ENCODE measurements around the gene POLR3A. TPM values are rescaled to one million over a fixed set of nuclear protein-coding genes. Genes with fewer than 3 reads are reported as not detected.
A peak's percentile ranks its signal among the peaks of the same experiment; 100 is the strongest.

POLR3A gene
- total RNA-seq, 4 donors from 2014 or later = 10.0 to 19.4 (median 14.6) TPM

- intact Hi-C loops (cut with DNase I; ENCODE audit: low total_unique reads) = no loop called here
- Histone ChIP-seq H3K27me3 (no peaks in the 10 kb centered on the region), H3K27ac (no peak overlapping the region), H3K4me3 (no peak overlapping the region), H3K9me3 (no peaks in the 10 kb centered on the region), H3K36me3 (no peaks in the 10 kb centered on the region), H3K4me1 (peaks cover 9 to 13% of the 10 kb centered on the region in 2 donors)
- TF ChIP-seq POLR2A (IDR thresholded peaks at IDR 0.05) (no peak), CTCF (IDR thresholded peaks at IDR 0.05) (no peak)
- DNase-seq = no peak
These were observed 8.8 kb upstream of the POLR3A start for GRCh38 chr10:78038105-78038504.

GRCh38 chr10:78035933-78036583, 6.7 kb upstream of the POLR3A start:
- no peak for TF ChIP-seq CTCF (IDR thresholded peaks at IDR 0.05)
- no peak for TF ChIP-seq POLR2A (IDR thresholded peaks at IDR 0.05)
- Histone ChIP-seq H3K4me3 (no peak overlapping the region), H3K27ac (peak overlapping the region in 1 of 2 donors; percentile 13), H3K36me3 (no peaks in the 10 kb centered on the region), H3K27me3 (no peaks in the 10 kb centered on the region), H3K9me3 (no peaks in the 10 kb centered on the region), H3K4me1 (peaks cover 13% of the 10 kb centered on the region in 2 donors)
- intact Hi-C loops (cut with DNase I; ENCODE audit: low total_unique reads) = no loop called here
- DNase-seq = no peak

GRCh38 chr10:78035437-78035836, 6.1 kb upstream of the POLR3A start:
- no peaks in the 10 kb centered on the region for H3K27me3 ChIP-seq
- intact Hi-C loops (cut with DNase I; ENCODE audit: low total_unique reads) = no loop called here
- H3K4me3 ChIP-seq = no peak overlapping the region
- no peaks in the 10 kb centered on the region for H3K36me3 ChIP-seq
- DNase-seq = no peak
- no peaks in the 10 kb centered on the region for H3K9me3 ChIP-seq
- peak overlapping the region in 1 of 2 donors; percentile 13 for H3K27ac ChIP-seq
- TF ChIP-seq CTCF (IDR thresholded peaks at IDR 0.05) (no peak), POLR2A (IDR thresholded peaks at IDR 0.05) (no peak)
- H3K4me1 ChIP-seq = peaks cover 13% of the 10 kb centered on the region in 2 donors

- H3K27me3 ChIP-seq = no peaks in the 10 kb centered on the region
- DNase-seq = no peak
- H3K36me3 ChIP-seq = no peaks in the 10 kb centered on the region
- intact Hi-C loops (cut with DNase I; ENCODE audit: low total_unique reads) = no loop called here
- peaks cover 13% of the 10 kb centered on the region in 2 donors for H3K4me1 ChIP-seq
- no peaks in the 10 kb centered on the region for H3K9me3 ChIP-seq
- peak overlapping the region; percentile 74 to 84 for H3K27ac ChIP-seq
- TF ChIP-seq POLR2A (IDR thresholded peaks at IDR 0.05) (no peak), CTCF (IDR thresholded peaks at IDR 0.05) (no peak)
- H3K4me3 ChIP-seq = no peak overlapping the region
These were observed 5.7 kb upstream of the POLR3A start for GRCh38 chr10:78035025-78035424.

GRCh38 chr10:78033637-78034470, 4.5 kb upstream of the POLR3A start, which contains the start of gene RPS24:
TSS of gene RPS24 (plus strand) at chr10:78033863. CDS start at chr10:78033902, 39 bp downstream.
- H3K27me3 ChIP-seq = no peaks in the 10 kb centered on the region
- TF ChIP-seq POLR2A (IDR thresholded peaks at IDR 0.05) = peak; percentile 73 to 74
- TF ChIP-seq CTCF (IDR thresholded peaks at IDR 0.05) = no peak

More at GRCh38 chr10:78033637-78034470, 4.5 kb upstream of the POLR3A start, which contains the start of gene RPS24:
- Histone ChIP-seq H3K4me3 (peak within 1 kb of the TSS; percentile 46 to 84), H3K9me3 (no peaks in the 10 kb centered on the region), H3K27ac (peak within 1 kb of the TSS; percentile 74 to 84), H3K4me1 (peaks cover 13% of the 10 kb centered on the region in 2 donors), H3K36me3 (no peaks in the 10 kb centered on the region)
- intact Hi-C loops (cut with DNase I; ENCODE audit: low total_unique reads) = no loop called here
- peak; percentile 94 to 96 for DNase-seq
